IMR-90 (cell line): ENCODE results near the gene GINS1. TPM values are rescaled to one million over a fixed set of nuclear protein-coding genes. Genes with fewer than 3 reads are reported as not detected.

ENCODE experiments used
- ATAC-seq: fragments of 200-7000 bp; cut with Tn5 transposase; 2 replicates; pipeline ENCODE4 v1.9.1; 2020; ENCODE audit warnings: low read depth, mild to moderate bottlenecking, moderate library complexity
- BruUV-seq: library from RNA; stranded (reverse); fragments of 400-500 nt; replicated peaks from 2 replicates; lab custom pipeline; 2021; lab: Mats Ljungman, UMichigan
- CTCF ChIA-PET: fragments of 300-600 bp; formaldehyde crosslinking; extraction: SDS; loops from one replicate; lab custom pipeline; 2021; ENCODE audit warnings: antibody characterized with exemption; lab: Yijun Ruan, JAX
- POLR2A ChIA-PET: fragments of 300-600 bp; sonication (Branson Sonifier 250); formaldehyde crosslinking; loops from one replicate; lab custom pipeline; 2022; ENCODE audit warnings: antibody characterized with exemption; ENCODE audit not compliant: unreplicated experiment; lab: Charles Lee
- DNase-seq: peaks from one replicate; pipeline ENCODE4 v3.0.0; 2013
- H2AFZ ChIP-seq: replicated peaks from 2 replicates; pipeline ENCODE3; 2013; ENCODE audit warnings: low read length, mild to moderate bottlenecking; ENCODE audit not compliant: poor library complexity
- H2AK5ac ChIP-seq: 2 replicates; pipeline ENCODE4 v1.6.1; 2013; ENCODE audit warnings: low read depth, low read length, inconsistent platforms
- H2AK9ac ChIP-seq: replicated peaks from 2 replicates; pipeline ENCODE3; 2013; ENCODE audit warnings: mild to moderate bottlenecking, low read depth, low read length, moderate library complexity; ENCODE audit not compliant: poor library complexity
- H2BK120ac ChIP-seq: 2 replicates; pipeline ENCODE4 v1.6.1; 2013; ENCODE audit warnings: low read depth, low read length, inconsistent platforms
- H2BK15ac ChIP-seq: 3 replicates; pipeline ENCODE4 v1.6.1; 2013; ENCODE audit warnings: low read depth, low read length, inconsistent platforms
- H2BK20ac ChIP-seq: 2 replicates; pipeline ENCODE4 v1.6.1; 2013; ENCODE audit warnings: low read depth, mild to moderate bottlenecking, inconsistent platforms, low read length, moderate library complexity
- H2BK5ac ChIP-seq: 2 replicates; pipeline ENCODE4 v1.6.1; 2013; ENCODE audit warnings: mild to moderate bottlenecking, low read depth, low read length, inconsistent platforms; ENCODE audit not compliant: poor library complexity, severe bottlenecking
- H3K14ac ChIP-seq: replicated peaks from 2 replicates; pipeline ENCODE4 v1.6.1; 2013; ENCODE audit warnings: low read depth, low read length, inconsistent platforms
- H3K18ac ChIP-seq: 2 replicates; pipeline ENCODE4 v1.6.1; 2013; ENCODE audit warnings: low read depth, low read length, control low read depth
- H3K23ac ChIP-seq: 2 replicates; pipeline ENCODE4 v1.6.1; 2013; ENCODE audit warnings: low read depth, low read length, inconsistent platforms
- H3K27ac ChIP-seq: 2 replicates; pipeline ENCODE4 v1.5.1; 2013; ENCODE audit warnings: mild to moderate bottlenecking, control low read depth, low read length; ENCODE audit not compliant: insufficient read depth
- H3K27me3 ChIP-seq: 2 replicates; pipeline ENCODE4 v1.6.1; 2013; ENCODE audit warnings: low read length; ENCODE audit not compliant: control insufficient read depth, insufficient read depth
- H3K36me3 ChIP-seq: 2 replicates; pipeline ENCODE4 v1.6.1; 2013; ENCODE audit warnings: low read length, mixed read lengths; ENCODE audit not compliant: control insufficient read depth, insufficient read depth
- H3K4ac ChIP-seq: 2 replicates; pipeline ENCODE4 v1.6.1; 2013; ENCODE audit warnings: low read depth, low read length, inconsistent platforms
- H3K4me1 ChIP-seq: 2 replicates; pipeline ENCODE4 v1.6.1; 2013; ENCODE audit warnings: low read length, mixed read lengths; ENCODE audit not compliant: control insufficient read depth, insufficient read depth
- H3K4me2 ChIP-seq: 2 replicates; pipeline ENCODE4 v1.6.1; 2013; ENCODE audit warnings: low read depth, mild to moderate bottlenecking, control low read depth, low read length, moderate library complexity
- H3K4me3 ChIP-seq: 2 replicates; pipeline ENCODE4 v1.5.1; 2013; ENCODE audit warnings: low read depth, mild to moderate bottlenecking, control low read depth, low read length, moderate library complexity; ENCODE audit not compliant: insufficient read depth
- H3K56ac ChIP-seq: 2 replicates; pipeline ENCODE4 v1.6.1; 2013; ENCODE audit warnings: low read length, inconsistent platforms; ENCODE audit not compliant: insufficient read depth; ENCODE audit errors: extremely low read depth
- H3K79me1 ChIP-seq, 2 experiments: 2 replicates each; pipeline ENCODE4 v1.6.1; 2013; ENCODE audit warnings: low read length in 2 of 2, inconsistent platforms in 1 of 2, low read depth in 1 of 2
- H3K9ac ChIP-seq: 2 replicates; pipeline ENCODE4 v1.6.1; 2013; ENCODE audit warnings: low read depth, low read length, control low read depth
- H3K9me1 ChIP-seq: 2 replicates; pipeline ENCODE4 v1.6.1; 2013; ENCODE audit warnings: low read length, inconsistent platforms; ENCODE audit not compliant: insufficient read depth
- H3K9me3 ChIP-seq: 2 replicates; pipeline ENCODE4 v1.6.1; 2013; ENCODE audit warnings: low read length; ENCODE audit not compliant: control insufficient read depth, insufficient read depth
- H4K20me1 ChIP-seq: 2 replicates; pipeline ENCODE4 v1.6.1; 2013; ENCODE audit warnings: low read length, inconsistent platforms; ENCODE audit not compliant: insufficient read depth
- H4K5ac ChIP-seq: 2 replicates; pipeline ENCODE4 v1.6.1; 2013; ENCODE audit warnings: mild to moderate bottlenecking, low read depth, low read length, control low read depth
- H4K8ac ChIP-seq, 2 experiments: 2 replicates each; pipeline ENCODE4 v1.6.1; 2013; ENCODE audit warnings: low read depth in 2 of 2, low read length in 2 of 2, control low read depth in 1 of 2, inconsistent platforms in 1 of 2
- H4K91ac ChIP-seq: 2 replicates; pipeline ENCODE4 v1.6.1; 2013; ENCODE audit warnings: low read depth, low read length, inconsistent platforms; ENCODE audit not compliant: insufficient read depth
- BHLHE40 ChIP-seq: fragments of 150-350 bp; IDR thresholded peaks from 2 replicates; pipeline ENCODE4 v1.6.1; 2016; ENCODE audit warnings: mild to moderate bottlenecking, low read depth, low read length
- CEBPB ChIP-seq: IDR thresholded peaks from 2 replicates; pipeline ENCODE4 v1.6.1; 2012; ENCODE audit warnings: low read depth, low read length, improper control_type of control experiment
- CHD1 ChIP-seq: IDR thresholded peaks from 2 replicates; pipeline ENCODE4 v1.6.1; 2012; ENCODE audit warnings: low read depth, low read length, improper control_type of control experiment
- FOS ChIP-seq: fragments of 150-350 bp; IDR thresholded peaks from 2 replicates; pipeline ENCODE4 v1.6.1; 2016; ENCODE audit warnings: low read depth, low read length
- MAFK ChIP-seq: IDR thresholded peaks from 2 replicates; pipeline ENCODE4 v1.6.1; 2012; ENCODE audit warnings: low read depth, low read length, improper control_type of control experiment
- MAZ ChIP-seq: IDR thresholded peaks from 2 replicates; pipeline ENCODE4 v1.6.1; 2012; ENCODE audit warnings: low read depth, mild to moderate bottlenecking, low read length, improper control_type of control experiment, moderate library complexity, borderline replicate concordance
- NFE2L2 ChIP-seq: fragments of 150-350 bp; IDR thresholded peaks from 2 replicates; pipeline ENCODE4 v1.6.1; 2016; ENCODE audit warnings: low read depth, mild to moderate bottlenecking, low read length
- POLR2A ChIP-seq: IDR thresholded peaks from 2 replicates; pipeline ENCODE4 v1.6.1; 2012; ENCODE audit warnings: mild to moderate bottlenecking, low read depth, low read length
- RAD21 ChIP-seq: IDR thresholded peaks from 2 replicates; pipeline ENCODE4 v1.6.1; 2012; ENCODE audit warnings: low read length, improper control_type of control experiment
- RCOR1 ChIP-seq: IDR thresholded peaks from 2 replicates; pipeline ENCODE4 v1.6.1; 2012; ENCODE audit warnings: mild to moderate bottlenecking, low read length, improper control_type of control experiment; ENCODE audit not compliant: insufficient replicate concordance
- RFX5 ChIP-seq: IDR thresholded peaks from 2 replicates; pipeline ENCODE4 v1.8.0; 2012; ENCODE audit warnings: low read depth, mild to moderate bottlenecking, low read length, moderate library complexity
- SMC3 ChIP-seq: fragments of 150-350 bp; IDR thresholded peaks from 2 replicates; pipeline ENCODE4 v1.6.1; 2016; ENCODE audit warnings: low read depth, mild to moderate bottlenecking, antibody characterized with exemption, low read length, moderate library complexity
- USF2 ChIP-seq: fragments of 150-350 bp; IDR thresholded peaks from 2 replicates; pipeline ENCODE4 v1.6.1; 2017; ENCODE audit warnings: mild to moderate bottlenecking, antibody characterized with exemption, low read length, low read depth
- WGBS, 2 experiments: methylation state at CpG; one replicate each; pipeline versions ENCODE4 v1.1.5 to v1.1.7; 2013; ENCODE audit warnings: missing lambda C conversion rate in 2 of 2; ENCODE audit not compliant: insufficient read length in 1 of 2; ENCODE audit errors: extremely low coverage in 2 of 2; 5-methylcytosine and 5-hydroxymethylcytosine counted together
- dilution Hi-C: fragments of 300-500 bp; cut with HindIII; formaldehyde crosslinking; loops from one replicate; pipeline ENCODE4 v1.14.3; 2018; ENCODE audit warnings: low sequenced_read_pairs; ENCODE audit not compliant: unreplicated experiment
- in situ Hi-C: fragments of 300-500 bp; cut with MboI; formaldehyde crosslinking; loops from 3 replicates; pipeline ENCODE4 v1.14.3; 2019; ENCODE audit warnings: low sequenced_read_pairs, inconsistent platforms, mixed read lengths
- intact Hi-C: fragments of 100-400 bp; cut with micrococcal nuclease; formaldehyde crosslinking; loops from 2 replicates; pipeline ENCODE4 v1.10.0; 2022
- polyA plus RNA-seq, 3 experiments: library from polyadenylated mRNA; depleted of rRNA; stranded (reverse); fragments of >200 nt; gene quantifications; 2 replicates each; pipeline ENCODE4 v1.2.3, GENCODE V29; 2012; ENCODE audit warnings: low replicate concordance in 1 of 3
- total RNA-seq: library from RNA; depleted of rRNA; stranded (reverse); fragments of >200 nt; gene quantifications from 2 replicates; pipeline ENCODE4 v1.2.3, GENCODE V29; 2012
- TF ChIP-seq, protein P1 (sequence below): conservative IDR thresholded peaks from 2 replicates; pipeline ENCODE4 v1.5.1; 2012; ENCODE audit warnings: mild to moderate bottlenecking, low read depth, low read length, improper control_type of control experiment
- TF ChIP-seq, protein P2 (sequence below): fragments of 150-350 bp; IDR thresholded peaks from 2 replicates; pipeline ENCODE4 v1.6.1; 2016; ENCODE audit warnings: low read depth, mild to moderate bottlenecking, low read length, moderate library complexity, borderline replicate concordance

Gene GINS1
- total and polyA plus RNA-seq, 2 of the 4 experiments (the other 2 are of a cell fraction) = 4.9 to 6.6 TPM

DNA sequence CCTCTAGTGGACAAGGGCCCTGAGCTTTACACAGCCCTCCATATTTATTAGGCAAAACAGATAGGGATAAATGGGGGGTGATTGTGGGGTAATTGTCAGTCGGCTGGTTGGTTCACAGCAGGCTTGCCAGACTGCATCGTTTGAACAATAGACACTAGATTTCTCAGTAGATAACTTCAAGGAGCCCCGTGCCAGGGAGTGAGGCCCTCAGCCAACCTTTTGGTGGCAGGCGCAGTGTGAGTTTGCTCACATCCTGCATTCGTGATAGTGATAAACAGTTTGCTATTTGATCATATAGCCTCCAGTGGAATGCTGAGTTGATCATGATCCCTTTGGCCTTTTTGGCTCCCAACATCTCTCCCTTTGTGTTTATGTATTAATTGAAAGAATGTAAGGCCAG, 13.2 kb upstream of the GINS1 start (continued):
- no peak for TF ChIP-seq SMC3
- TF ChIP-seq, protein P1, sequence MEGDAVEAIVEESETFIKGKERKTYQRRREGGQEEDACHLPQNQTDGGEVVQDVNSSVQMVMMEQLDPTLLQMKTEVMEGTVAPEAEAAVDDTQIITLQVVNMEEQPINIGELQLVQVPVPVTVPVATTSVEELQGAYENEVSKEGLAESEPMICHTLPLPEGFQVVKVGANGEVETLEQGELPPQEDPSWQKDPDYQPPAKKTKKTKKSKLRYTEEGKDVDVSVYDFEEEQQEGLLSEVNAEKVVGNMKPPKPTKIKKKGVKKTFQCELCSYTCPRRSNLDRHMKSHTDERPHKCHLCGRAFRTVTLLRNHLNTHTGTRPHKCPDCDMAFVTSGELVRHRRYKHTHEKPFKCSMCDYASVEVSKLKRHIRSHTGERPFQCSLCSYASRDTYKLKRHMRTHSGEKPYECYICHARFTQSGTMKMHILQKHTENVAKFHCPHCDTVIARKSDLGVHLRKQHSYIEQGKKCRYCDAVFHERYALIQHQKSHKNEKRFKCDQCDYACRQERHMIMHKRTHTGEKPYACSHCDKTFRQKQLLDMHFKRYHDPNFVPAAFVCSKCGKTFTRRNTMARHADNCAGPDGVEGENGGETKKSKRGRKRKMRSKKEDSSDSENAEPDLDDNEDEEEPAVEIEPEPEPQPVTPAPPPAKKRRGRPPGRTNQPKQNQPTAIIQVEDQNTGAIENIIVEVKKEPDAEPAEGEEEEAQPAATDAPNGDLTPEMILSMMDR = no peak

DNA sequence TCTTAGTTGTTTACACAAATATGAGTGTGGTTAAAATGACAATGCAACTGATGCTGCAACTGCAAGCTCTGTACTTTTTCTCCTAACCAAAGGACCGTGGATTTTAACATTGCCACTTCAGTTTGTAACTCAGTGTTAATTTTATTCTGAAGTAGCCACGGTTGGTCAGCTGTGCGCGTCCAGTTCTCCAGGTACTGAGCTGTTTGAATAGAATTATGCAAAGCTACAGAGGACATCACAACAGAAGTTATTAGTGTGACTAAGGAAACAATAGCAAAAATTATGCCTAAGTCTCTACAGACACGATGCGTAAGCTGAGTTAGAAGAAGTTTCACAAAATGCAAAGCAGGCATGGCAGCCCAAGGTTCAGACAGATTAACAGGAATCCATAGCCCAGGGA, 12.5 kb upstream of the GINS1 start:
- Histone ChIP-seq H3K9me1 (peaks cover 5% of the 10 kb centered on the region), H3K4me3 (no peak overlapping the region), H3K14ac (no peak overlapping the region), H3K9me3 (no peaks in the 10 kb centered on the region), H3K4ac (no peak overlapping the region), H4K5ac (no peak overlapping the region), H2BK20ac (no peak overlapping the region), H3K36me3 (no peaks in the 10 kb centered on the region), H2BK5ac (no peak overlapping the region), H3K4me1 (peaks cover 5% of the 10 kb centered on the region; the same call in 1 of the 2 replicates), H3K18ac (no peak overlapping the region), H2BK120ac (no peak overlapping the region), H3K27ac (no peak overlapping the region), H3K4me2 (no peak overlapping the region), H3K9ac (no peak overlapping the region), H4K8ac (no peak overlapping the region), H3K27me3 (no peaks in the 10 kb centered on the region), H2AFZ (no peak overlapping the region), H2AK5ac (no peak overlapping the region), H4K91ac (no peak overlapping the region), H2BK15ac (no peak overlapping the region), H3K56ac (no peak overlapping the region), H3K23ac (no peak overlapping the region), H3K79me1 (no peaks in the 10 kb centered on the region), H2AK9ac (no peak overlapping the region), H4K20me1 (no peaks in the 10 kb centered on the region; the same call in 1 of the 2 replicates)
- no peak for ATAC-seq
- 91% methylated on average over 3 of the region's 6 CpGs; no CpG with 5 or more reads in 1 of the 2 experiments for WGBS, 2 experiments
- DNase-seq = no peak
- in situ Hi-C loops (loop anchor here (5.0 to 25.0 kb wide), 3 partner anchors 98 to 758 kb away; partner anchors contain the start of gene APMAP), intact Hi-C loops (loop anchor here (5.0 kb wide), 4 partner anchors 148 to 313 kb away; partner anchors contain the start of genes PYGB and VSX1), dilution Hi-C loops (no loop called here)
- ChIA-PET POLR2A (no interaction called here), CTCF (no interaction called here)
- BruUV-seq = no TSS peak
- TF ChIP-seq RAD21 = no peak
- no peak for TF ChIP-seq CEBPB
- no peak for TF ChIP-seq USF2
- TF ChIP-seq NFE2L2 = no peak
- no peak for TF ChIP-seq POLR2A
- TF ChIP-seq MAZ = no peak
- no peak for TF ChIP-seq BHLHE40
- TF ChIP-seq RFX5 = no peak
- no peak for TF ChIP-seq MAFK
- no peak for TF ChIP-seq FOS
- TF ChIP-seq RCOR1 = no peak
- no peak for TF ChIP-seq SMC3
- TF ChIP-seq CHD1 = no peak
- TF ChIP-seq, protein P2, sequence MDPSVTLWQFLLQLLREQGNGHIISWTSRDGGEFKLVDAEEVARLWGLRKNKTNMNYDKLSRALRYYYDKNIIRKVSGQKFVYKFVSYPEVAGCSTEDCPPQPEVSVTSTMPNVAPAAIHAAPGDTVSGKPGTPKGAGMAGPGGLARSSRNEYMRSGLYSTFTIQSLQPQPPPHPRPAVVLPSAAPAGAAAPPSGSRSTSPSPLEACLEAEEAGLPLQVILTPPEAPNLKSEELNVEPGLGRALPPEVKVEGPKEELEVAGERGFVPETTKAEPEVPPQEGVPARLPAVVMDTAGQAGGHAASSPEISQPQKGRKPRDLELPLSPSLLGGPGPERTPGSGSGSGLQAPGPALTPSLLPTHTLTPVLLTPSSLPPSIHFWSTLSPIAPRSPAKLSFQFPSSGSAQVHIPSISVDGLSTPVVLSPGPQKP = no peak
